Suprapubic skin (tissue), 4 donors: ENCODE measurements around the gene RAB22A.

Source experiments
- CTCF ChIP-seq, 2 donors: fragments of 200-600 bp in 1 of 2; fragments of 450-650 bp in 1 of 2; sonication (generic) in 1 of 2; IDR thresholded peaks; one replicate each; pipeline ENCODE4 v1.5.1; 2016 to 2019; ENCODE audit warnings: antibody characterized with exemption in 2 of 2, mild to moderate bottlenecking in 1 of 2, moderate library complexity in 1 of 2
- POLR2A ChIP-seq, 2 donors: fragments of 450-650 bp; IDR thresholded peaks; one replicate each; pipeline ENCODE4 v1.6.1; 2017; ENCODE audit warnings: antibody characterized with exemption in 2 of 2, mild to moderate bottlenecking in 2 of 2, moderate library complexity in 2 of 2
- POLR2AphosphoS5 ChIP-seq, 3 donors: sonication (generic); formaldehyde crosslinking; IDR thresholded peaks; one replicate each; pipeline ENCODE4 v1.6.1; 2017; ENCODE audit warnings: antibody characterized with exemption in 3 of 3

- TF ChIP-seq POLR2AphosphoS5 (IDR thresholded peaks at IDR 0.05): no peak
- no peak for TF ChIP-seq CTCF (IDR thresholded peaks at IDR 0.05)
- no peak for TF ChIP-seq POLR2A (IDR thresholded peaks at IDR 0.05)
Observed at GRCh38 chr20:58416057-58416456, 106.5 kb downstream of the RAB22A start.
